HG02610 (cell line): ENCODE data around the gene FNIP1.
"Not testable (repeated sequence)": the region's sequence is repeated elsewhere in the genome, so short reads cannot be mapped to it uniquely, and the experiment has no call there.

Source experiments
- ATAC-seq: cut with Tn5 transposase; IDR thresholded peaks from one replicate; pipeline ENCODE4 v1.9.1; 2021; ENCODE audit warnings: mild to moderate bottlenecking, moderate library complexity; ENCODE audit not compliant: unreplicated experiment

Gene FNIP1

GRCh38 chr5:131693894-131694293 is 102.9 kb downstream of the FNIP1 start:
- no peak for ATAC-seq

- no peak for ATAC-seq
Measured at GRCh38 chr5:131685516-131686171, 111.2 kb downstream of the FNIP1 start.

- ATAC-seq, result no peak
Measured at GRCh38 chr5:131684595-131684994, 112.2 kb downstream of the FNIP1 start.

GRCh38 chr5:131684051-131684450 is 112.8 kb downstream of the FNIP1 start:
- no peak for ATAC-seq

GRCh38 chr5:131682826-131683225 is 114.0 kb downstream of the FNIP1 start:
- no peak for ATAC-seq

- ATAC-seq, result no peak
Measured at GRCh38 chr5:131682175-131682574, 114.6 kb downstream of the FNIP1 start.

GRCh38 chr5:131679911-131680310 is 116.9 kb downstream of the FNIP1 start:
- no peak for ATAC-seq

GRCh38 chr5:131678273-131678672 is 118.5 kb downstream of the FNIP1 start:
- not testable (repeated sequence) for ATAC-seq

GRCh38 chr5:131677115-131677514 is 119.7 kb downstream of the FNIP1 start:
- no peak for ATAC-seq

GRCh38 chr5:131672776-131673175 is 124.0 kb downstream of the FNIP1 start:
- peak; percentile 41 for ATAC-seq

- no peak for ATAC-seq
Measured at GRCh38 chr5:131671994-131672655, 124.7 kb downstream of the FNIP1 start.

GRCh38 chr5:131671409-131671808 is 125.4 kb downstream of the FNIP1 start:
- peak; percentile 53 for ATAC-seq

GRCh38 chr5:131664929-131665328 is 131.9 kb downstream of the FNIP1 start:
- peak; percentile 86 for ATAC-seq

- no peak for ATAC-seq
Measured at GRCh38 chr5:131661933-131662332, 134.9 kb downstream of the FNIP1 start.

- no peak for ATAC-seq
Measured at GRCh38 chr5:131659841-131660240, 137.0 kb downstream of the FNIP1 start.

GRCh38 chr5:131659290-131659689 is 137.5 kb downstream of the FNIP1 start:
- ATAC-seq, result no peak

GRCh38 chr5:131654776-131655175 is 142.0 kb downstream of the FNIP1 start:
- no peak for ATAC-seq

GRCh38 chr5:131654309-131654708 is 142.5 kb downstream of the FNIP1 start:
- ATAC-seq, result no peak

- no peak for ATAC-seq
Measured at GRCh38 chr5:131649161-131649560, 147.7 kb downstream of the FNIP1 start.

- peak; percentile 63 for ATAC-seq
Measured at GRCh38 chr5:131647048-131647769, 149.6 kb downstream of the FNIP1 start.

- no peak for ATAC-seq
Measured at GRCh38 chr5:131644822-131645221, 152.0 kb downstream of the FNIP1 start.

- ATAC-seq, result no peak
Measured at GRCh38 chr5:131644370-131644769, 152.4 kb downstream of the FNIP1 start.
